Fibroblast of pulmonary artery (primary cell): ENCODE data around the gene KRT77.

Source experiments
- DNase-seq: peaks from one replicate; pipeline ENCODE4 v3.0.0-alpha.2; 2010; ENCODE audit warnings: low read depth
- H3K4me3 ChIP-seq: replicated peaks from 2 replicates; pipeline ENCODE4 v1.5.1; 2011; ENCODE audit warnings: low read depth, mild to moderate bottlenecking, control low read depth, low read length, moderate library complexity
- TF ChIP-seq, protein P1 (sequence below): IDR thresholded peaks from 2 replicates; pipeline ENCODE4 v1.5.1; 2011; ENCODE audit warnings: mild to moderate bottlenecking, control low read depth, low read length, inconsistent platforms; ENCODE audit errors: missing control alignments

The KRT77 gene

DNA sequence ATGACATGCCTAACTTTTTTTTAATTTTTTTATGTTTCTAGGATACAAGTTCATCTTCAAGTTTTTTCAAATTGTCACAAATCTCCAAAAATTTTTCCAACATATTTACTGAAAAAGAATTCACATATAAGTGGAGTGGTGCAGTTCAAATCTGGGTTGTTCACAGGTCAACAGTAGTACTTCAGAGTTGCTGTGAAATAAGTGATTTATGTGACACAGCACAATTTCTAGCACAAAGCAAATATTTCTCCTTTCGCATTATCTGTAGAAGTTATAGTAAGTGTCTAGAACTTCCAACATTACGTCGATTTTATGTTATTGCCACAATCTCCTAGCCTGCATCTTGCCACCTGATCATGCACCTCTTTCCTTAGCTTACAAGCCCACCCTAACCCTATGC, 41.7 kb downstream of the KRT77 start:
- no peak overlapping the region for H3K4me3 ChIP-seq
- TF ChIP-seq, protein P1, sequence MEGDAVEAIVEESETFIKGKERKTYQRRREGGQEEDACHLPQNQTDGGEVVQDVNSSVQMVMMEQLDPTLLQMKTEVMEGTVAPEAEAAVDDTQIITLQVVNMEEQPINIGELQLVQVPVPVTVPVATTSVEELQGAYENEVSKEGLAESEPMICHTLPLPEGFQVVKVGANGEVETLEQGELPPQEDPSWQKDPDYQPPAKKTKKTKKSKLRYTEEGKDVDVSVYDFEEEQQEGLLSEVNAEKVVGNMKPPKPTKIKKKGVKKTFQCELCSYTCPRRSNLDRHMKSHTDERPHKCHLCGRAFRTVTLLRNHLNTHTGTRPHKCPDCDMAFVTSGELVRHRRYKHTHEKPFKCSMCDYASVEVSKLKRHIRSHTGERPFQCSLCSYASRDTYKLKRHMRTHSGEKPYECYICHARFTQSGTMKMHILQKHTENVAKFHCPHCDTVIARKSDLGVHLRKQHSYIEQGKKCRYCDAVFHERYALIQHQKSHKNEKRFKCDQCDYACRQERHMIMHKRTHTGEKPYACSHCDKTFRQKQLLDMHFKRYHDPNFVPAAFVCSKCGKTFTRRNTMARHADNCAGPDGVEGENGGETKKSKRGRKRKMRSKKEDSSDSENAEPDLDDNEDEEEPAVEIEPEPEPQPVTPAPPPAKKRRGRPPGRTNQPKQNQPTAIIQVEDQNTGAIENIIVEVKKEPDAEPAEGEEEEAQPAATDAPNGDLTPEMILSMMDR, result no peak

DNA sequence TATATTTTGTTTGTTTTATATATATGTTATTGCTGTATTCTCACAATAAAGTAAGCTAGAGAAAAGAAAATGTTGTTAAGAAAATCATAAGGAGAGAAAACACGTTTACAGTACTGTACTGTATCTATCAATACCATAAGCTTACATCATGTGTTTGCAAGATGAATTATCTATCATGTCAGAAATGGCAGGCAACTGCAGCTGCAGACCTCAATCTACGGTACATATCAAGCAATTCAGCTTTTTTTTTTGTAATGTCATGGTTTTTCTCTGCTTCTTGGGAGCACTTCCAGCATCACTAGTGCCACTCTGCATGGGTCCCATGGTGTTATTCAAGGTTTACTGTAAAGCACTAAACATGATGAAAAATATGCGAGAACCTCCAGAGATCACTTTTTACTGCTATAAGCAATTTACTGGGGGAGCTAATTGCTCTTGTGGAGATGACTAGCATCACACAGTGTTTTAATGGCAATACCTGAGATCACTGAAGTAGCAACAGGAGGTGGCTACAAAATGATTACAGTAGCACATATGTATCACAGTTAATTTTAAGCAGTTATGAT, 42.3 kb downstream of the KRT77 start:
- DNase-seq, result no peak
- H3K4me3 ChIP-seq, result no peak overlapping the region
- TF ChIP-seq, protein P1, result no peak

More for the DNA sequence above, 41.7 kb downstream of the KRT77 start:
- DNase-seq, result no peak

GRCh38 chr12:52659951-52660350, 43.4 kb downstream of the KRT77 start:
- no peak overlapping the region for H3K4me3 ChIP-seq
- TF ChIP-seq, protein P1, result no peak
- no peak for DNase-seq

DNA sequence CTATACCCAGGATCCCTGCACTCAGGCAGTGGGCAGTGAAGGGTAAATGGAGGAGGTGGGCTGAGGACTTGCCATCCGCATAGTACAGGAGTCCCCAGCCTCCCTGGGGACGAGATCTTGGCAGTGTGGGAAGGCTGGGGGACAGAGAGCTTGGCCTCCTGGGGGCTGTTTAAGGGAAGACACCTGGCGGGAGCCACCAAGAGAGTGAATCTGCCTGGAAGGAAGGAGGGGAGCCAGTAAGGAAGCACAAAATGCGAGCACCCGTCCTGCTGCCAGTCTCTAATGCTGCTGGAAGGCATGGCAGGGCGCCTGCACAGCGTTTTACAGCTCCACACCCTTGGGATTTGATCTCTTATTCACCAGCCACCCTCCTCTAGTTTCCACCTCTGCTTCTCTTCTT, 43.9 kb downstream of the KRT77 start:
- TF ChIP-seq, protein P1, result no peak
- no peak overlapping the region for H3K4me3 ChIP-seq
- no peak for DNase-seq

DNA sequence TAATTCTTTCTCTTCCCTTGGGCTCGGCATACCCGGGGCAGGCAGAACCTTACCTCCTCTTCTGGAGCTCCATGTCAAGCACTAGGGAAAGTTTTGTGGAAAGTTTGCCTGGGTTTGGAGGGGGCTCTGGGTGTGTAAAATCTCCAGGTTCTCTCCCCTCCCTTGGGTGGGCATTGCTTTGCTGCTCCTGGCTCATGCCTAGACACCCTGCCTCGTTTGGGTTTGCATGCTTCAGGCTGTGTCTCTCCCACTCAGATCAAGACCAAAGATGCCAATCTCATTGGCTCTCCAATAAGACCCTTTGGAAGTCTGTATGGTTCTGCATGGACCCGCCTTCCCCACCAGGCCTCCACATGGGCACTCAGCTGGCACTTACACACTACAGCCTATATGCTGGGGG, 45.1 kb downstream of the KRT77 start:
- TF ChIP-seq, protein P1, result no peak
- no peak for DNase-seq
- no peak overlapping the region for H3K4me3 ChIP-seq

DNA sequence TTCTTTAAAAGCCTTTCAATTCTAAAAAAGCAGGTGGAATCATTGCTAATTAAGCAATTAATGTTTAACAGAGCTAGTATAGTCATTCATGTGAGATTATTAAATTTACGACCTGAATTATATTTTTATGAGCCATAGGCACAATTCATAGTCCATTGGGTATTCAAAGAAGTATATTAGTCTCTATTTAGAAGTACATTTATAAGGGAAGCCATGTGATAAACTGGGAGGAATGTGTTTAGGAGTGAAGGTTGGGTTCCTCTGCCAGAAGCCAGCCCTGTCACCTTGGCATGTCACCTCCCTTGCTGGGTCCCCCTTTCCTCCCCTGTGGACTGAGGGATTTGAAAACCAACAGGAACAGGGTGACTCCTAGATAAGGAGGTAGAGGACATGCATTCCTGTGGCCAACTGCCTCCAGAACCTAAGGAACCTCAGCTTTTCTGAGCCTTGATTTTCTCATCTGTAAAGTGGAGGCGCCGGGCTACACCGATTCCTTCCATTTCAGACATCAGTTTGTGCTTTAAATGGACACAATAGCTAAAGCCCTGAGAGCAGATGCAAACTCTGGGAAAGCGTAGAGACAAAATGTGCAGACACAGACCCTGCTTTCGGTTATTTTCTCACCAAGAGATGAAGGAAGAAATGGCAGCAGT, 45.9 kb downstream of the KRT77 start:
- H3K4me3 ChIP-seq, result no peak overlapping the region
- TF ChIP-seq, protein P1, result no peak
- DNase-seq, result no peak

DNA sequence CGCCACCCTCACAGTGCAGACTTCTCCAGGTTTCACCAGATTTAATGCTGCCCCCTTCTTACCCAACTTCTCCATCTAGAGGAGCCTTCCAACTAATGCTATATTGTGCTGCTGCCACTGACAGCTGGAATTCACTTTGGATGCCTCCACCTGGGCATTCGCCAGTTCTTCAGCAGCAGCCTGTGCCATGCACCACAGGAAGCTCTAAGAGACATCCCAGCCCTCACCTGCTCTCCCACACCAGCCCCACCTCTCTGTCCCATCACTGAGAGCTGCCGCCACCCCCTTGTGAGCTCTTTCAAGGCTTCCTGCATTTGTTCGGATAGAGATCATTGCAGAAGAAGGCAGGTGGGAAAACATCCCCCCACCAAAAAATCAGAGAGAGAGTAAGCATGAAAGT, 46.7 kb downstream of the KRT77 start:
- no peak overlapping the region for H3K4me3 ChIP-seq
- TF ChIP-seq, protein P1, result no peak
- no peak for DNase-seq
